ENCODE results near the gene HAO2.

The HAO2 gene

DNA sequence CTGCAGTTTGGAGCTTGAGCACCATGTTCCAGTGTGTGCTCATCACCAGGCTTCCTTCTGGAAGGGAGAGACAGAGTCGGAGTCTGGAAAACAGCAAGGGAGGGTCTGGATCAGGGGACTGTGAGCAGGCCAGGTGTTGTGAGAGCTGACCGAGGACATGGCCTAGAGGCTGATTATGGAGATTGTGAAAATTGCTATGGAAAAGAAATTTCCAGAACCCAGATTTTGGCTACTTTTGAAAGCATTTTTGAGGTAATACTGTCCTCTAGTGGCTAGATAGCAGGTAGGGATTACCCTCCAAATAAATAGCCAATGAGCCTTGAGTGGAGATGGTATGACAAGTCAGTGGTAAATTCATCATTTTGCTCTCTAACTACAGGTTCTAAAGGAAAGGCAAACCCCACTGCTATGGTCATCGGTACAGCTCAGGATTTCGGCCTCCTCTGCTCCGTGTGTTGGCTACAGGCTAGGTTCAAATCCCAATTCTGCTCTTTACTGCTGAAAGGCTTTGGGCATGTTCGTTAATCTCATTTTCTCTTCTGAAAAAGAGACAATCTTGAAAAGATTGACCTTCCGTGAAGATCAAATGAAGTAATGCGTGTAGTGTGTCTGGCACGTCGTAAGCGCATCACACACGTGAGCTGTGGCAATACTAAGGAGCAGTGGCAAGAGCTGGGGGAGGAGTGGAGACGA is 1.0 kb upstream of the HAO2 start:
- no peak overlapping the region for H3K27ac ChIP-seq
- no peaks in the 10 kb centered on the region for H3K9me3 ChIP-seq (ENCODE audit: severe bottlenecking)
- H3K4me3 ChIP-seq (ENCODE audit: low read depth, low read length) = no peak overlapping the region
- no peak for DNase-seq
- H3K36me3 ChIP-seq = no peaks in the 10 kb centered on the region
- no peaks in the 10 kb centered on the region for H3K27me3 ChIP-seq (ENCODE audit: insufficient read depth, low read depth, severe bottlenecking)
- TF ChIP-seq, protein P1, sequence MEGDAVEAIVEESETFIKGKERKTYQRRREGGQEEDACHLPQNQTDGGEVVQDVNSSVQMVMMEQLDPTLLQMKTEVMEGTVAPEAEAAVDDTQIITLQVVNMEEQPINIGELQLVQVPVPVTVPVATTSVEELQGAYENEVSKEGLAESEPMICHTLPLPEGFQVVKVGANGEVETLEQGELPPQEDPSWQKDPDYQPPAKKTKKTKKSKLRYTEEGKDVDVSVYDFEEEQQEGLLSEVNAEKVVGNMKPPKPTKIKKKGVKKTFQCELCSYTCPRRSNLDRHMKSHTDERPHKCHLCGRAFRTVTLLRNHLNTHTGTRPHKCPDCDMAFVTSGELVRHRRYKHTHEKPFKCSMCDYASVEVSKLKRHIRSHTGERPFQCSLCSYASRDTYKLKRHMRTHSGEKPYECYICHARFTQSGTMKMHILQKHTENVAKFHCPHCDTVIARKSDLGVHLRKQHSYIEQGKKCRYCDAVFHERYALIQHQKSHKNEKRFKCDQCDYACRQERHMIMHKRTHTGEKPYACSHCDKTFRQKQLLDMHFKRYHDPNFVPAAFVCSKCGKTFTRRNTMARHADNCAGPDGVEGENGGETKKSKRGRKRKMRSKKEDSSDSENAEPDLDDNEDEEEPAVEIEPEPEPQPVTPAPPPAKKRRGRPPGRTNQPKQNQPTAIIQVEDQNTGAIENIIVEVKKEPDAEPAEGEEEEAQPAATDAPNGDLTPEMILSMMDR (IDR thresholded peaks at IDR 0.05; ENCODE audit: low read depth, low read length) = peak; percentile 83

DNA sequence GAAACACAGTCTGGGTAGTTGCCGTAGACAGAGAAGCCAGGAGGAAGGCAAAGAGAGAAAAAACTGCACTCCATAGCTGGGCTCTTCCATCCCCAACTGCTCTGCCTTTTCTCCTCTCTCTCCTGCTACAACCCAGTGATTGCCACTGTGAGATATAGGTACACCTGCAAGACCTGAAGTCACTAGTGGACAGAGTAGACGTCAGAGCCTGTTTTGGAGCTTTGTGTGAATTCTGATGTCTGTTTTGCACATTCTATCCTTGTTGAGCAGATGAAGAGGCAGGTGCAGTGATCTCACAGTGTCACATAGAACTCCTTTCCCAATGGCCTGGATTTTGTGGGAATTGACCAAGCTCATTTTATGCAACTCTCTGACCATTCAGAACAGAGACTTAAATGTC is 2.2 kb downstream of the HAO2 start:
- TF ChIP-seq, protein P1 (IDR thresholded peaks at IDR 0.05; ENCODE audit: low read depth, low read length) = no peak
- no peak overlapping the region for H3K4me3 ChIP-seq (ENCODE audit: low read depth, low read length)
- H3K27me3 ChIP-seq (ENCODE audit: insufficient read depth, low read depth, severe bottlenecking) = peaks cover 12% of the 10 kb centered on the region
- no peaks in the 10 kb centered on the region for H3K9me3 ChIP-seq (ENCODE audit: severe bottlenecking)
- H3K36me3 ChIP-seq = no peaks in the 10 kb centered on the region
- DNase-seq = no peak
- H3K27ac ChIP-seq = no peak overlapping the region

DNA sequence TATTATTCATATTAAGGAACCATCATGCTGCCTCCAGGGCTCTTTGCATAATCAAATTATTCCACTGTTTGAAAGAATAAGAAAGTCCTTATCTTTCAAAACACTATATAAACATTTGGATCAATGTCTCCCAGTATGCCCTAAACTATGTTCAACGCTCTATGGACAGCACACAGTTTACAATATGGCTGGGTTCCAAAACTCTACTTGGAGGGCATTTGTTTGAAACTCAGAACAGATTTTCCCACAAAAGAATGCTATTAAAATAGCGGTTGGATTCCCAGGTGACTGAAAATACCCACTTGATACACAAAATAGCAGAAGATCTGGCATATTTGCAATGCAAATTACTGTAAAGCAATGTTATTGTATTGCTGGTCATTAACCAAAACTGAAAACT is 3.2 kb downstream of the HAO2 start:
- no peaks in the 10 kb centered on the region for H3K9me3 ChIP-seq (ENCODE audit: severe bottlenecking)
- TF ChIP-seq, protein P1 (IDR thresholded peaks at IDR 0.05; ENCODE audit: low read depth, low read length) = no peak
- no peak overlapping the region for H3K27ac ChIP-seq
- H3K27me3 ChIP-seq (ENCODE audit: insufficient read depth, low read depth, severe bottlenecking) = peaks cover 14% of the 10 kb centered on the region
- H3K4me3 ChIP-seq (ENCODE audit: low read depth, low read length) = no peak overlapping the region
- H3K36me3 ChIP-seq = no peaks in the 10 kb centered on the region
- DNase-seq = no peak

DNA sequence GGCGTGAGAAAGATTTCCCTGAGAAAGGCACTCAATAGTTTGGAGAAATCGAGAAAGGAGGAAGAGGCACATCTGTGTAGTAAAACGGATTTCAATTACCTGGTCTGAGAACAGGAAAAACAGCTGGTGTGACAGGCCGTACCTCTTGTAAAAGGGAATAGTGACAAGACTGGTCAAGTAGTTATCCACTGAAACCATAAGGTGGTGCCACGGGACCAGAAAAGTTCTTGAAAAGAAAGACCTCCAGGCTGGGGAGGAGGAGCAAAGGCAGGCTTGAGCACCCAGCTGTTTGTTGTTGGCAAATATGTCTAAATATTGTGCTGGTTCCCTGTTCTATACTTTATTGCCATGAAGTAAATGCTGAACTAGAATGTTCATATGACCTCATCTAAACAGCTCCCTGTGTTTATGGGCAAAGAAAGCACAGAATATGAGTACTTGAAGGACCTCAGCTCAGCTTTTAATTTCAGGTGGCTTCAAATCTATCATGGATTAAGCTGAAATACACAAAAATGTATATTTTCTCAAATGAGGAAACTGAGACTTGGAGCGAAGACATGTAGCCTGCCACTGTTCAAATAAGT is 4.0 kb downstream of the HAO2 start:
- H3K27ac ChIP-seq = no peak overlapping the region
- TF ChIP-seq, protein P1 (IDR thresholded peaks at IDR 0.05; ENCODE audit: low read depth, low read length) = peak; percentile 33; the same call in 1 of the 2 replicates
- H3K27me3 ChIP-seq (ENCODE audit: insufficient read depth, low read depth, severe bottlenecking) = peaks cover 14% of the 10 kb centered on the region
- DNase-seq = peak; percentile 52
- no peaks in the 10 kb centered on the region for H3K36me3 ChIP-seq
- no peaks in the 10 kb centered on the region for H3K9me3 ChIP-seq (ENCODE audit: severe bottlenecking)
- H3K4me3 ChIP-seq (ENCODE audit: low read depth, low read length) = no peak overlapping the region

DNA sequence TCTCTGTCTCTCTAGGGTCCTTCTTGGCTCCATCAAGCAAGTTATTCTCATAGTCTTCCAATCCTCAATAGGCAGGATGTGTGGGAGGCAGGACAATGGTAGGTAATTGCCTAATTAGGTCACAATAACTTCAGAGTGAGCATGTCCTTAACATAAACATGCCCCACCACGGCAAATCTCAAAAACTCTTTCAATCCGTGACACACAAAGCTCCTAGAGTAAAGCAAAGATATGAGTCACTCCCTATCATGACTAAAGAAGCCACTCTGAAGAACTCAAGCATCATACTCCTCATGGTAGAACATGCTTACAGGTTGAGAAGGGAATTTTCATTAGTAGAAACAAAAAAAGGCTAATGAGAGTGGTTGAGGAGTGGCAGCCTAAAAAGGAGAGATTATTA is 4.9 kb downstream of the HAO2 start:
- no peak for DNase-seq
- Histone ChIP-seq H3K4me3 (ENCODE audit: low read depth, low read length) (no peak overlapping the region), H3K36me3 (no peaks in the 10 kb centered on the region), H3K9me3 (ENCODE audit: severe bottlenecking) (no peaks in the 10 kb centered on the region), H3K27ac (no peak overlapping the region), H3K27me3 (ENCODE audit: insufficient read depth, low read depth, severe bottlenecking) (peaks cover 14% of the 10 kb centered on the region)
- TF ChIP-seq, protein P1 (IDR thresholded peaks at IDR 0.05; ENCODE audit: low read depth, low read length) = no peak

All from WERI-Rb-1 (cell line).